ENCODE results near the gene LAPTM5. TPM values are rescaled to one million over a fixed set of nuclear protein-coding genes. Genes with fewer than 3 reads are reported as not detected.

Gene LAPTM5
- total RNA-seq, 1 donor from 2014 or later, result 0.56 TPM

DNA sequence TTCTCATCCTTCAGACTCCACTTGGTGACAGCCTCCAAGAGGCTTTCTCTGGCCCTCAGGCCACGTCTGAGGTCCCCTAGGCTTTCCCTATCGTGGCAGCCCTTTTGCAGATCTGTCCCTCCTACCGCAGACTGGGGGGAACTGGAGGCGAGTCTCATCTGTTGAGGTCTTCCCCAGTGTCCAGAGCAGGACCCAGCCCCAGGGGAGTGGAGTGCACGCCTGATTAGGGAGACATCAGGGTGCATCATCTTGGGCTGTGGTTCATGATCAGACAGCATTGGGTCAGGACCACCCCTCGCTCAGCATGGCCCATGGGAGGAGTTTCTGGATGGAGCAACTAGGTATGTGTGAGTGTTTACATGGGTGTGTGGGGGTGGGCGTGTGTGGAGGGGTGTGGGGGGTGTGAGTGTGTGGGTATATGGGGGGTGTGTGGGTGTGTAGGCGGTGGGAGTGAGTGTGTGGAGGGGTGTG is 25.7 kb downstream of the LAPTM5 start:
- Mint-ChIP-seq H3K36me3 (ENCODE audit: unreplicated experiment) (no peaks in the 10 kb centered on the region), H3K4me1 (ENCODE audit: low read depth, unreplicated experiment) (peaks cover 21% of the 10 kb centered on the region), H3K9me3 (ENCODE audit: unreplicated experiment) (no peaks in the 10 kb centered on the region), H3K4me3 (ENCODE audit: unreplicated experiment) (no peak overlapping the region), H3K27ac (ENCODE audit: unreplicated experiment) (no peak overlapping the region), H3K27me3 (ENCODE audit: unreplicated experiment) (peaks cover 4% of the 10 kb centered on the region)
- TF ChIP-seq, protein P1, sequence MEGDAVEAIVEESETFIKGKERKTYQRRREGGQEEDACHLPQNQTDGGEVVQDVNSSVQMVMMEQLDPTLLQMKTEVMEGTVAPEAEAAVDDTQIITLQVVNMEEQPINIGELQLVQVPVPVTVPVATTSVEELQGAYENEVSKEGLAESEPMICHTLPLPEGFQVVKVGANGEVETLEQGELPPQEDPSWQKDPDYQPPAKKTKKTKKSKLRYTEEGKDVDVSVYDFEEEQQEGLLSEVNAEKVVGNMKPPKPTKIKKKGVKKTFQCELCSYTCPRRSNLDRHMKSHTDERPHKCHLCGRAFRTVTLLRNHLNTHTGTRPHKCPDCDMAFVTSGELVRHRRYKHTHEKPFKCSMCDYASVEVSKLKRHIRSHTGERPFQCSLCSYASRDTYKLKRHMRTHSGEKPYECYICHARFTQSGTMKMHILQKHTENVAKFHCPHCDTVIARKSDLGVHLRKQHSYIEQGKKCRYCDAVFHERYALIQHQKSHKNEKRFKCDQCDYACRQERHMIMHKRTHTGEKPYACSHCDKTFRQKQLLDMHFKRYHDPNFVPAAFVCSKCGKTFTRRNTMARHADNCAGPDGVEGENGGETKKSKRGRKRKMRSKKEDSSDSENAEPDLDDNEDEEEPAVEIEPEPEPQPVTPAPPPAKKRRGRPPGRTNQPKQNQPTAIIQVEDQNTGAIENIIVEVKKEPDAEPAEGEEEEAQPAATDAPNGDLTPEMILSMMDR (IDR thresholded peaks at IDR 0.05; ENCODE audit: partially characterized antibody, unreplicated experiment), result no peak
- DNase-seq, result no peak

DNA sequence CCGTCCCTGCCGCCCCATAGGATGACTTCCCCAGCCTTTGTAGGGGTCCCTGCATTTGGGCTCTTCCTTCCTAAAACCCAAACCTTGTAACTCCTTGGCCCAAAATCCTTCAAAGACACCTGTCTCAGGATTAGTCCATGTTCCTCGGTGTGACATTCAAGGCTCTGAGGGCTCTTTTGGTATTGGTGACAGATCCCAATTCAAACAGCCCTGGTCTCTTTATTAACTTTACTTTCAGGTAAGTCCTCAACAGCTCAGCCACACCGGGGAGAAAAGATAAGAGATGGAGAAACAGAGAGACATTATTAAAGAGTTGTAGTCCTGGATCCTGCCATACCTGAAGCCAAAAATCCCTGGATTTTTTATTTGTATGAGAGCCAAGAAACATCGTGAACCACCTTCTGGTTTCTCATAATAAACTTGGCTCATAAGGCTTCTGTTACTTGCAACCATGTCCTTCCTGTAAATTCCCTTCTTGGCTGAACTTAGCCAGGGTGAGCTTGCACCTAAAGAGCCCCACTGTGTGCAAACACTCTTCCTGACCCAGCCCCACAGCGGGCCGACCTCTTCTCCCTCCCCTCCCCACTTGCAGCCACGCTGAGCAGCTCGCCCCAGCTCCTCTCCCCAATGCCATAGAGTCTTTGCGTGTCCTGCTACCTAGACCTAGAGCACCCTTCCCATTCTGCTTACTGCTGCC is 26.3 kb downstream of the LAPTM5 start:
- no peak for DNase-seq
- Mint-ChIP-seq H3K9me3 (ENCODE audit: unreplicated experiment) (no peaks in the 10 kb centered on the region), H3K4me3 (ENCODE audit: unreplicated experiment) (no peak overlapping the region), H3K36me3 (ENCODE audit: unreplicated experiment) (no peaks in the 10 kb centered on the region), H3K4me1 (ENCODE audit: low read depth, unreplicated experiment) (peaks cover 24% of the 10 kb centered on the region), H3K27me3 (ENCODE audit: unreplicated experiment) (peaks cover 4% of the 10 kb centered on the region), H3K27ac (ENCODE audit: unreplicated experiment) (no peak overlapping the region)
- TF ChIP-seq, protein P1 (IDR thresholded peaks at IDR 0.05; ENCODE audit: partially characterized antibody, unreplicated experiment), result no peak

DNA sequence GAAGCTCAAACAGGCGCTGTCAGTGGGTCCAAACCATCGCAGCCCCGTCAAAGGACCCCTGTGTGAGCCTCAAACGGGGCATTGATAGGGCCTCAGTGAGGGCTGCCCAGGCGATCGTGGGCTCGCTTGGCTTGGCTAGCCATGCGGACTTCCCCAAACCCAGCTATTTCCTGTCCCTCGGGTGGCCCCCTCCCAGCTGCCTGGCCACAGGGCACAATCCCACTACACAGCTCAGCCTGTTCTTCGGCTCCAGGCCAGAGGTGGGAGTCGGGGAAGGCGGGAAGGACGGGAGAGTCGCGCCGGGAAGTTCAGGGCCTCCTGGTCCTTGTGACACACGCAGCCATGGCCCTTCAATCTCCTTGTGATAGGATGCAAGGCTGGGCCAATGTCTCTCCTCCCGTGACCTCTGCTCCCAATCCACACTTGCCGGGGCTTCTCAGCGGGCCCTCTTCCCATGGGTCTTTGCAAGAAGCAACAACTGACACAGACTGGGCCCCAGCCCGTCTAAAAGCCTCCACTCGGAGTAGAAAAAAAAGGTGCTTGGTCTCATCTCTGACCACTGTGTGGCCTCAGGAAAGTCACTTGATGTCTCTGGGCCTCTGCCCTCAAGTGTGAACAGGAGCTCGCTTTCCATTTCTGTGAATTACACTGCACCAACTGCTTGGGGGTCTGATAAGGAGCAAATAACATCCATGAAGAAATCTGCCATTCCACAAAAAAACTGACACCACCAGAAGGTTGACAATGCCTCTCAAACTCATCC is 27.0 kb downstream of the LAPTM5 start:
- no peaks in the 10 kb centered on the region for H3K36me3 Mint-ChIP-seq (ENCODE audit: unreplicated experiment)
- H3K27me3 Mint-ChIP-seq (ENCODE audit: unreplicated experiment), result peaks cover 4% of the 10 kb centered on the region
- no peak for DNase-seq
- H3K27ac Mint-ChIP-seq (ENCODE audit: unreplicated experiment), result no peak overlapping the region
- H3K4me3 Mint-ChIP-seq (ENCODE audit: unreplicated experiment), result no peak overlapping the region
- H3K9me3 Mint-ChIP-seq (ENCODE audit: unreplicated experiment), result no peaks in the 10 kb centered on the region
- TF ChIP-seq, protein P1 (IDR thresholded peaks at IDR 0.05; ENCODE audit: partially characterized antibody, unreplicated experiment), result no peak
- peaks cover 27% of the 10 kb centered on the region for H3K4me1 Mint-ChIP-seq (ENCODE audit: low read depth, unreplicated experiment)

DNA sequence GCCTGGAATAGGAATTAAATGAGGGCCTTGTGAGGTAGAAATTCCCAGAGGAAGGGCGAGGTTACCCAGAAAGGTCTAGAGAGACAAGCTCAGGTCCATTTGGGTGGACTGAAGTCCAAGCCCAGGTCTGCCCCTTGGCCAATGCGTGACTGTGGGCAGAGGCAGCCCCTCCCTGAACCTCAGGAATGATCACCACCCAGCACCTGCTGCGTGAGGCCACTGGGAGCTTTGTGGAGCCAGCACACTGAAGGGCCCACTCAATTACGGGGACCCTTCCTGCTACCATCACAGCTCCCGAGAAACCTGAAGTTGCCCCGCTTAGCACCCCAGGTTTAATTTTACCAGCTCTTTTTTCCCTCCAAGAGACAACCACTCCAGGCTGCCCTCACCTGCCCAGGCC is 27.7 kb downstream of the LAPTM5 start:
- Mint-ChIP-seq H3K9me3 (ENCODE audit: unreplicated experiment) (no peaks in the 10 kb centered on the region), H3K36me3 (ENCODE audit: unreplicated experiment) (no peaks in the 10 kb centered on the region), H3K27ac (ENCODE audit: unreplicated experiment) (no peak overlapping the region), H3K4me1 (ENCODE audit: low read depth, unreplicated experiment) (peaks cover 26% of the 10 kb centered on the region), H3K27me3 (ENCODE audit: unreplicated experiment) (peaks cover 4% of the 10 kb centered on the region), H3K4me3 (ENCODE audit: unreplicated experiment) (no peak overlapping the region)
- TF ChIP-seq, protein P1 (IDR thresholded peaks at IDR 0.05; ENCODE audit: partially characterized antibody, unreplicated experiment), result no peak
- DNase-seq, result no peak
